Measurements from ENCODE around the gene SIRT5. TPM values are rescaled to one million over a fixed set of nuclear protein-coding genes. Genes with fewer than 3 reads are reported as not detected.

SIRT5 gene
- total RNA-seq, 1 experiment from 2014 or later, result 31.6 TPM

GRCh38 chr6:13614126-13614925 is 39.9 kb downstream of the SIRT5 start:
- in situ Hi-C loops (cut with HindIII; ENCODE audit: low pct_unique_long_range_greater_than_20kb, low sequenced_read_pairs), result no loop called here
- no peak for DNase-seq (ENCODE audit: low read depth)

DNA sequence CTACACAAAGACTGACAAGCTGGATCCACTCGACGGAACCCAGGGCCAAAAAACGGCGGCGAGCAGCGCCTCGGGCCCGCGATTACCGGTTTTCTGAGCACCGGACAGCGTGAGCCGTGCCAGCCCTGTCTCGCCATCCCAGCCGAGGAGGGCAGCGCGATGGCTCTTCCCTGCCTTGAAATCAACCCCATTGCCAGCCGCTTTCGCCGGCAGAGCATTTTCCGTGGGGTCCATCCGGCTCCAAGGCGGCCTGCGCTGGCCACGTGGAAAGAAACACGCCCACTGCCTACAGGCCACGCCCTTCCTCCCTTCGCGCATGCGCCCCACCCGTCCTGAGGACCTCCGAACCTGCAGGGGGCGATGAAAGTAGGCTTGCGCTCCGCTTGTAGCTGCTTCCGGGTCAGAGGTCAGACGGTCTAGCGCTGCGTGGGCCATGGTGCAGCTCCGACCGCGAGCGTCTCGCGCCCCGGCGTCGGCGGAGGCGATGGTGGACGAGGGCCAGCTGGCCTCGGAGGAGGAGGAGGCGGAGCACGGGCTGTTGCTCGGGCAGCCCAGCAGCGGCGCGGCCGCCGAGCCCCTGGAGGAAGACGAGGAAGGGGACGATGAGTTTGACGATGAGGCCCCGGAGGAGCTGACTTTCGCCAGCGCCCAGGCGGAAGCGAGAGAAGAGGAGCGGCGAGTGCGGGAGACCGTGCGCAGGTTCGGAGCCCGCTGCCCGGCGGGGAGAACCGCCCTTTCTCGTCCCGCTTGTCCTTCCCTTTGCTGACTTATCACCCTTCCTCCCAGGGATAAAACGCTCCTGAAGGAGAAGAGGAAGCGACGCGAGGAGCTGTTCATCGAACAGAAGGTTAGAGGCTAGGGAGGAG is 40.8 kb downstream of the SIRT5 start, which contains the start of gene NOL7:
Gene NOL7 (plus strand): TSS at position 410 of the 866 bp plus-strand sequence. CDS start 24 bp downstream, at position 434.
- DNase-seq (ENCODE audit: low read depth), result peak; percentile 94
- in situ Hi-C loops (cut with HindIII; ENCODE audit: low pct_unique_long_range_greater_than_20kb, low sequenced_read_pairs), result no loop called here

DNA sequence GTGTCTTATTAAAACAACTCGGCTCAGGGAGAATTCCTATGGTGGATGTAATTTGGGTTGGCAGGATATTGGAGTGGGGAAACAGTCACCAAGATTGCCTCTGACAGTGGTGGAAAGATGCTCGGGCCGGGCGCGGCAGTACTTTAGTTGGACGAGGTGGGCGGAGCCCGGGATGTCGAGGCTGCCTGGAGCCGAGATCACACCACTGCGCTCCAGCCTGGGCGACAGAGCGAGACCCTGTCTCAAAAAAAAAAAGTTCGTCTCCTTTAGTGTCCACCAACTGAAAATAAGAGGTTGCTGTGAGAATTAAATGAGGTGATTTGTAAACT is 41.4 kb downstream of the SIRT5 start:
- DNase-seq (ENCODE audit: low read depth), result no peak
- in situ Hi-C loops (cut with HindIII; ENCODE audit: low pct_unique_long_range_greater_than_20kb, low sequenced_read_pairs), result no loop called here

GRCh38 chr6:13617066-13617465 is 42.7 kb downstream of the SIRT5 start:
- no peak for DNase-seq (ENCODE audit: low read depth)
- in situ Hi-C loops (cut with HindIII; ENCODE audit: low pct_unique_long_range_greater_than_20kb, low sequenced_read_pairs), result no loop called here

DNA sequence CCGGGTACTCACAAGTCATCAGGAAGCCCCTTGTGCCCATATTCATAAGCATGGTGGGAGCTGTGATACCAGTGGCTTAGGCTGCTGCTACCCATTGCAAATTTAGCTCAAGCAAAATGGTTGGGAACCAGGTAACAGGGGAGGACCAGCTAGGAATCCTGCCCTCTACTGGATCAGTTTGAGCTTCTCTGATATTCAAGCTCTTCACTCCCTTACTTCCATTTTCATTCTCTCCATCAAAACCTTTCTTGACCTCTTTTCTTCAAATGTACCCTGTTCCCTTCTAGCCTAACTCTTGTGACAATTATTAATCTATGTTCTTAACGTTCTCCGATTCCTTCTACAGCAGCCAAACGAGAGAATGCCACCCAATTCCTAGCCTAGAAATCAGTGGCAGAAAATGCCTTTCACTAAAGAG is 50.5 kb downstream of the SIRT5 start:
- DNase-seq (ENCODE audit: low read depth), result peak; percentile 6
- in situ Hi-C loops (cut with HindIII; ENCODE audit: low pct_unique_long_range_greater_than_20kb, low sequenced_read_pairs), result no loop called here

- no peak for DNase-seq (ENCODE audit: low read depth)
- in situ Hi-C loops (cut with HindIII; ENCODE audit: low pct_unique_long_range_greater_than_20kb, low sequenced_read_pairs), result no loop called here
Observed at GRCh38 chr6:13629459-13630116, 55.2 kb downstream of the SIRT5 start.

- DNase-seq (ENCODE audit: low read depth), result no peak
- in situ Hi-C loops (cut with HindIII; ENCODE audit: low pct_unique_long_range_greater_than_20kb, low sequenced_read_pairs), result no loop called here
Observed at GRCh38 chr6:13630499-13630898, 56.1 kb downstream of the SIRT5 start.

DNA sequence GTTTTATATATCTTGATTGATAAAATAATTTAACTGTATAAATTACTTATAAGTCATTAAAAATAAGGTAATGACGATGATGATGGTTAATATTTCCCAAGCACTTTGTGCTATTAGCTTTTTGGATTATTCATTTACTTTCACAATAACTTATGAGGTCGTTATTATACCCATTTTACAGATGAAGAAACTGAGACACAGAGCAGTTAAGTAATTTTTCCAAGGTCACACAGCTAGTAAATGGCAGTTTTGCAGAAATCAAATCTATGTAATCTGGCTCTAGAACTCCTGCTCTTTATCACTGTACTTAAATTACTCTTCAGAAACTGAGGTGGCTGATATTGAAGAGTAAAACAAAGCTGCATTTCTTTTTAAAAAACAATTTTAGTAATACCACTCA is 58.9 kb downstream of the SIRT5 start:
- in situ Hi-C loops (cut with HindIII; ENCODE audit: low pct_unique_long_range_greater_than_20kb, low sequenced_read_pairs), result no loop called here
- DNase-seq (ENCODE audit: low read depth), result no peak

- in situ Hi-C loops (cut with HindIII; ENCODE audit: low pct_unique_long_range_greater_than_20kb, low sequenced_read_pairs), result no loop called here
- no peak for DNase-seq (ENCODE audit: low read depth)
Observed at GRCh38 chr6:13635948-13636658, 61.7 kb downstream of the SIRT5 start.

- no peak for DNase-seq (ENCODE audit: low read depth)
- in situ Hi-C loops (cut with HindIII; ENCODE audit: low pct_unique_long_range_greater_than_20kb, low sequenced_read_pairs), result no loop called here
Observed at GRCh38 chr6:13638014-13638413, 63.6 kb downstream of the SIRT5 start.

- in situ Hi-C loops (cut with HindIII; ENCODE audit: low pct_unique_long_range_greater_than_20kb, low sequenced_read_pairs), result no loop called here
- DNase-seq (ENCODE audit: low read depth), result no peak
Observed at GRCh38 chr6:13638626-13639025, 64.2 kb downstream of the SIRT5 start.

DNA sequence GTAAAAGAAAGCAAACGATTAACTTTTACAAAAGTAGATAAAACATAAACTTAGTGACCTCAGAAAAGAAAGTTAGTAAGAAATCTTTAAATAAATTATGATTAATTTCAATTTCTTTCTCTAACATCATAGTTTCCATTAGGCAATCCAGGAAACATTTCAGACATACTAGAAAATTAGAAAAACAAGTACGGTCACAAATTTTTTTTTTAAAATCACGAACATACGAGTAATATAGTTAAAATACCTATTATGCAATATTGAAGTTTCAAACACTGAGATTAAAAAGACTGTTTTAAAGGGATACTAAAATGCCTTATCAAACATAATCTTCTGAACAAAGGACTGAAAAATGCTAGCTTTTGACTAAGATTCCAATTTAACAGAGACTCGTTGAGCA is 66.9 kb downstream of the SIRT5 start:
- in situ Hi-C loops (cut with HindIII; ENCODE audit: low pct_unique_long_range_greater_than_20kb, low sequenced_read_pairs), result no loop called here
- DNase-seq (ENCODE audit: low read depth), result no peak

DNA sequence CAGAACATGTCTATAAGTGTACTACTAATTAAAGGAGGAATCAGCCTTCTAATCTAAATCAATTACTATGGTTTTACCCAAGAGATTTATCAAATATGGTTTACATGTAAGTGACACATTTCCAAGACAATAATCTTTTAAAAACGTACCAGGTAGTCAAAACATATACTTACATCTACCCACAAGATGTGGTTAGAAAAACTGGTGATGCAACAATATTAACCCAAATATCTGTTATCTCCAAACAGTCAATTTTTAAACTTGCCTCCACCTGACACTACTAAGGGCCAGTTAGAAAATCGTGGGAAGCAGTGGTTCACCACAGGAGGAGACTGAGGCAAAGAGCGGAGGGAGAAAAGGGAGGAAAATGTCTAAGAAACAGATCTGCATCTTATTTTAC is 68.7 kb downstream of the SIRT5 start:
- in situ Hi-C loops (cut with HindIII; ENCODE audit: low pct_unique_long_range_greater_than_20kb, low sequenced_read_pairs), result no loop called here
- DNase-seq (ENCODE audit: low read depth), result no peak

- in situ Hi-C loops (cut with HindIII; ENCODE audit: low pct_unique_long_range_greater_than_20kb, low sequenced_read_pairs), result no loop called here
Observed at GRCh38 chr6:13648850-13649249, 74.4 kb downstream of the SIRT5 start.

DNA sequence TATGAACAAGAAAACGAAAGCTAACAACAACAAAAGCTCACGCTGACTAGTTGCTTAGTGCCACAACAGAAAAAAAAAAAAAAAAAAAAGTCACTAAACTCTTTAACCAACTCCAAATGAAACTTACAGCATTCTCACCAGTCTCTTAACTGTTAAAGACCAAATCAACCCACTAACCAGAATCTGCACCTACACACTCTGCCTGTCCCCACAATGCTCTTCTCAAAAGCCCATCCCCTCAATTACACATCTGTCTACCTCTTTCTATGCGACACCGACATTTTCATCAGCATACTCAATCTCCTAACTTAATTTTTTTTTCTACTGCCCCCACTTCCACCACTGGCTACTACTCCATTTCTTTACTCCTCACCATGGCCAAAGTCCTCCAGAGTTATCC is 75.0 kb downstream of the SIRT5 start:
- in situ Hi-C loops (cut with HindIII; ENCODE audit: low pct_unique_long_range_greater_than_20kb, low sequenced_read_pairs), result no loop called here
- DNase-seq (ENCODE audit: low read depth), result no peak

More at GRCh38 chr6:13648850-13649249, 74.4 kb downstream of the SIRT5 start:
- no peak for DNase-seq (ENCODE audit: low read depth)

DNA sequence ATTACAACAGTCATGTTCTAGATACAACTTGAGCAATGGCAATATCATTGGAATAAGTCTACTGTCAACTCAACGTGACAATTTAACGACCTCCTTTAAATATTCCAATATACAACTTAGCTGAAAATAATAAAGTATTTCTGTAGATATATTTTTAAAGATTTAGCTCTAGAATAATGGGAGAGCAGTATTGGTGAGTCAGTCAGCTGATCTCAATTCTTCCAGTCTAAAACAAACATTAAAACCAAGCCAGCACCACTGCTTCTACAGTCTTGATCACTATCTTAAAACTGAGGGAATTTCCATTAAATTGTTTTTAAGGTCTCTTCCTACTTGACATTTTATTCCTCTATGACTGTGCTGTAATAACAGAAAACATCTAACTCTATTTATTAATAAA is 78.9 kb downstream of the SIRT5 start:
- no peak for DNase-seq (ENCODE audit: low read depth)

GRCh38 chr6:13654496-13654895 is 80.1 kb downstream of the SIRT5 start:
- in situ Hi-C loops (cut with HindIII; ENCODE audit: low pct_unique_long_range_greater_than_20kb, low sequenced_read_pairs), result no loop called here
- no peak for DNase-seq (ENCODE audit: low read depth)

More for the DNA sequence above, 78.9 kb downstream of the SIRT5 start:
- in situ Hi-C loops (cut with HindIII; ENCODE audit: low pct_unique_long_range_greater_than_20kb, low sequenced_read_pairs), result no loop called here

- DNase-seq (ENCODE audit: low read depth), result no peak
- in situ Hi-C loops (cut with HindIII; ENCODE audit: low pct_unique_long_range_greater_than_20kb, low sequenced_read_pairs), result no loop called here
Observed at GRCh38 chr6:13655700-13656099, 81.3 kb downstream of the SIRT5 start.

Measured in Caki2 (cell line).